ENCODE measurements around the gene PXDN.

Gene PXDN

GRCh38 chr2:1582891-1583341 is 161.4 kb downstream of the PXDN start:
- no peaks in the 10 kb centered on the region for H3F3A ChIP-seq (ENCODE audit: low read depth)
- no peaks in the 10 kb centered on the region for H3K36me3 ChIP-seq (ENCODE audit: insufficient read depth, low read length)
- H3K4me2 ChIP-seq (ENCODE audit: low read depth, low read length, poor library complexity, severe bottlenecking) = no peak overlapping the region
- no peaks in the 10 kb centered on the region for H3K79me2 ChIP-seq (ENCODE audit: insufficient read depth, low read length)
- no peak overlapping the region for H3K9ac ChIP-seq (ENCODE audit: low read depth, low read length, poor library complexity, severe bottlenecking)
- no peaks in the 10 kb centered on the region for H3K27me3 ChIP-seq (ENCODE audit: insufficient read depth, low read length, poor library complexity, severe bottlenecking)
- no peaks in the 10 kb centered on the region for H4K20me1 ChIP-seq (ENCODE audit: insufficient read depth, low read length, poor library complexity, severe bottlenecking)
- H2AFZ ChIP-seq (ENCODE audit: low read length) = no peak overlapping the region
- H3K9me3 ChIP-seq (ENCODE audit: insufficient read depth, low read depth, low read length) = no peaks in the 10 kb centered on the region
- TF ChIP-seq EZH2phosphoT487 (IDR thresholded peaks at IDR 0.05; ENCODE audit: borderline replicate concordance) (no peak), CTCF (conservative IDR thresholded peaks at IDR 0.05; ENCODE audit: low read length) (no peak)
- H3K4me3 ChIP-seq (ENCODE audit: low read length, poor library complexity, severe bottlenecking) = no peak overlapping the region
- H3K4me1 ChIP-seq (ENCODE audit: insufficient read depth, low read length, poor library complexity, severe bottlenecking) = no peaks in the 10 kb centered on the region
- no peaks in the 10 kb centered on the region for H3K9me2 ChIP-seq (replicated peaks; ENCODE audit: low read depth, low read length)

- TF ChIP-seq EZH2phosphoT487 (IDR thresholded peaks at IDR 0.05; ENCODE audit: borderline replicate concordance) (no peak), CTCF (conservative IDR thresholded peaks at IDR 0.05; ENCODE audit: low read length) (no peak)
- Histone ChIP-seq H3K4me3 (ENCODE audit: low read length, poor library complexity, severe bottlenecking) (no peak overlapping the region), H3K4me1 (ENCODE audit: insufficient read depth, low read length, poor library complexity, severe bottlenecking) (no peaks in the 10 kb centered on the region), H4K20me1 (ENCODE audit: insufficient read depth, low read length, poor library complexity, severe bottlenecking) (no peaks in the 10 kb centered on the region), H3K9ac (ENCODE audit: low read depth, low read length, poor library complexity, severe bottlenecking) (no peak overlapping the region), H3K4me2 (ENCODE audit: low read depth, low read length, poor library complexity, severe bottlenecking) (no peak overlapping the region), H3K9me2 (replicated peaks; ENCODE audit: low read depth, low read length) (no peaks in the 10 kb centered on the region), H3K9me3 (ENCODE audit: insufficient read depth, low read depth, low read length) (no peaks in the 10 kb centered on the region), H3K36me3 (ENCODE audit: insufficient read depth, low read length) (no peaks in the 10 kb centered on the region), H3K79me2 (ENCODE audit: insufficient read depth, low read length) (no peaks in the 10 kb centered on the region), H3F3A (ENCODE audit: low read depth) (no peaks in the 10 kb centered on the region), H3K27me3 (ENCODE audit: insufficient read depth, low read length, poor library complexity, severe bottlenecking) (no peaks in the 10 kb centered on the region), H2AFZ (ENCODE audit: low read length) (no peak overlapping the region)
Measured at GRCh38 chr2:1581965-1582625, 162.2 kb downstream of the PXDN start.

All from Loucy (cell line).